ENCODE measurements around the gene NEDD4L.

GRCh38 chr18:58046794-58047555, 2.9 kb downstream of the NEDD4L start:
- TF ChIP-seq, protein P1, sequence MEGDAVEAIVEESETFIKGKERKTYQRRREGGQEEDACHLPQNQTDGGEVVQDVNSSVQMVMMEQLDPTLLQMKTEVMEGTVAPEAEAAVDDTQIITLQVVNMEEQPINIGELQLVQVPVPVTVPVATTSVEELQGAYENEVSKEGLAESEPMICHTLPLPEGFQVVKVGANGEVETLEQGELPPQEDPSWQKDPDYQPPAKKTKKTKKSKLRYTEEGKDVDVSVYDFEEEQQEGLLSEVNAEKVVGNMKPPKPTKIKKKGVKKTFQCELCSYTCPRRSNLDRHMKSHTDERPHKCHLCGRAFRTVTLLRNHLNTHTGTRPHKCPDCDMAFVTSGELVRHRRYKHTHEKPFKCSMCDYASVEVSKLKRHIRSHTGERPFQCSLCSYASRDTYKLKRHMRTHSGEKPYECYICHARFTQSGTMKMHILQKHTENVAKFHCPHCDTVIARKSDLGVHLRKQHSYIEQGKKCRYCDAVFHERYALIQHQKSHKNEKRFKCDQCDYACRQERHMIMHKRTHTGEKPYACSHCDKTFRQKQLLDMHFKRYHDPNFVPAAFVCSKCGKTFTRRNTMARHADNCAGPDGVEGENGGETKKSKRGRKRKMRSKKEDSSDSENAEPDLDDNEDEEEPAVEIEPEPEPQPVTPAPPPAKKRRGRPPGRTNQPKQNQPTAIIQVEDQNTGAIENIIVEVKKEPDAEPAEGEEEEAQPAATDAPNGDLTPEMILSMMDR (IDR thresholded peaks at IDR 0.05) = no peak
- TF ChIP-seq EZH2 (IDR thresholded peaks at IDR 0.05; ENCODE audit: borderline replicate concordance, insufficient read depth, low read depth, low read length, poor library complexity, severe bottlenecking) = no peak

Data from B cell (primary cell).